Measurements from ENCODE around the gene ZFPM1.

DNA sequence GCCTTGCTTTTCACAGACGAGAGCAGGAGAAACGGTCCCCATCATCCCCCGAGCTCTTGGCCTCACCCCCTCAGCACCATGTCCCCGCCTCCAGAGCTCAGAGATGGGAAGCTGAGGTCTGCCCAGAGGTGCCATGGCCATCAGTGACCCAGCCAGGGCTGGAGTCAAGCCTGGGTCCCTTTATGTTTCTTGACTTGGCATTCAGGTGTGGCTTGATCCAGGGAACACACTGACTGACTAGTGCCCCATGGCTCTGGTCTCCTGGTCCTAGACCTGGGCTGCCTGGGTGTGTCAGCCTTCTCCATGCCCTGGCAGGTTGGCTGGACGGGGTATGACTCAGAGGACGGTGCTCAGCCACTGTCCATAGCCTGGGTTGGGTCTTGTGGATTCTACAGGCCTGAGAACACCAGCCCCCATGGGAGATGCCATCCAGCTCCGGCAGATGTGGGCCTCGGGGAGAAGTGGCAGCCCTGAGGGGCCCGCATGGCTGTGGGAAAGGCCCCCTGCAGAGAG is 54.2 kb downstream of the ZFPM1 start:
- no peak for TF ChIP-seq CTCF (IDR thresholded peaks at IDR 0.05)
- no peak for TF ChIP-seq POLR2A (IDR thresholded peaks at IDR 0.05)
- TF ChIP-seq POLR2AphosphoS5 (IDR thresholded peaks at IDR 0.05): no peak

Data from prostate gland (tissue), 2 donors.